Skeletal muscle satellite cell (primary cell): ENCODE data around the gene RBBP7.
A peak's percentile ranks its signal among the peaks of the same experiment; 100 is the strongest.

Source experiments
- H3K27me3 ChIP-seq: 2 replicates; pipeline ENCODE4 v1.7.0; 2013; ENCODE audit warnings: low read length; ENCODE audit not compliant: control insufficient read depth, insufficient read depth
- H3K36me3 ChIP-seq: 2 replicates; pipeline ENCODE4 v1.7.0; 2013; ENCODE audit warnings: mild to moderate bottlenecking, control low read depth, low read length; ENCODE audit not compliant: insufficient read depth
- H3K4me1 ChIP-seq: 2 replicates; pipeline ENCODE4 v1.7.0; 2013; ENCODE audit warnings: low read length; ENCODE audit not compliant: control insufficient read depth, insufficient read depth
- H3K4me2 ChIP-seq: 2 replicates; pipeline ENCODE4 v1.7.0; 2013; ENCODE audit warnings: mild to moderate bottlenecking, low read length
- H3K4me3 ChIP-seq: 2 replicates; pipeline ENCODE4 v1.7.0; 2013; ENCODE audit warnings: low read length
- H3K9ac ChIP-seq: 2 replicates; pipeline ENCODE4 v1.7.0; 2013; ENCODE audit warnings: mild to moderate bottlenecking, low read depth, low read length, moderate library complexity
- H3K9me3 ChIP-seq: replicated peaks from 2 replicates; pipeline ENCODE4 v1.7.0; 2013; ENCODE audit warnings: mild to moderate bottlenecking, control low read depth, low read length

RBBP7 gene

DNA sequence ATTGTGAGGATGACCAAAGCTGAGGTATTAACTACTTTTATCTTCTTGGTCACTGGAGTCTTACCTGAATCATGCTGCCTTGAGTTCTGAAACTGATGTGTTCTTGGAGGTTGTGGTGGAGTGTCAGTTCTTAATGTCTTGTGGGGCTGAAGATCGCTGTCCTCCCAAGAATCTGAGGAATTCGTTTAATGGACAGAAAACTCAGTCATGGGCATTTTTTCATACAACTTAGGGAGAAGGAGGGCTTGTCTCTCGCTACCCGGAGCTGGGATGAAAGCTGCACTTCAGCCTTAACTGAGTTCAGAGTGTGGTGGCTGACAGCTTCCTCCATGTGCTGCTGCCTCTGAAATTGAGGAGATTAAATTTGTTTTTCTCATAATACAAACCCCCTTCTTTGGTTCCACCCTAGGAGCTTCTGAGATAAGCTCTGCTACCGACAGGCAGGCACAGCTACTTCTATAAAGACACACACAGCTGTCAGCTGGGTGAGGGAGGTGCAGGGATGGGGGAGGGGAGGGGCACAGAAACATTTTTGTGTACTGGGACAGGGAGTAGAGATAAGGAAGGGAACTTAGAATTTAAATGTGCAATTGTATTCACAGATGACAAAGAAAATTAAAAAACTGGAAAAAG, 30.8 kb downstream of the RBBP7 start:
- Histone ChIP-seq H3K4me3 (peak overlapping the region; percentile 5), H3K4me2 (no peak overlapping the region), H3K9me3 (no peaks in the 10 kb centered on the region), H3K27me3 (no peaks in the 10 kb centered on the region), H3K36me3 (peaks cover 61% of the 10 kb centered on the region), H3K9ac (no peak overlapping the region), H3K4me1 (peaks cover 42% of the 10 kb centered on the region)

DNA sequence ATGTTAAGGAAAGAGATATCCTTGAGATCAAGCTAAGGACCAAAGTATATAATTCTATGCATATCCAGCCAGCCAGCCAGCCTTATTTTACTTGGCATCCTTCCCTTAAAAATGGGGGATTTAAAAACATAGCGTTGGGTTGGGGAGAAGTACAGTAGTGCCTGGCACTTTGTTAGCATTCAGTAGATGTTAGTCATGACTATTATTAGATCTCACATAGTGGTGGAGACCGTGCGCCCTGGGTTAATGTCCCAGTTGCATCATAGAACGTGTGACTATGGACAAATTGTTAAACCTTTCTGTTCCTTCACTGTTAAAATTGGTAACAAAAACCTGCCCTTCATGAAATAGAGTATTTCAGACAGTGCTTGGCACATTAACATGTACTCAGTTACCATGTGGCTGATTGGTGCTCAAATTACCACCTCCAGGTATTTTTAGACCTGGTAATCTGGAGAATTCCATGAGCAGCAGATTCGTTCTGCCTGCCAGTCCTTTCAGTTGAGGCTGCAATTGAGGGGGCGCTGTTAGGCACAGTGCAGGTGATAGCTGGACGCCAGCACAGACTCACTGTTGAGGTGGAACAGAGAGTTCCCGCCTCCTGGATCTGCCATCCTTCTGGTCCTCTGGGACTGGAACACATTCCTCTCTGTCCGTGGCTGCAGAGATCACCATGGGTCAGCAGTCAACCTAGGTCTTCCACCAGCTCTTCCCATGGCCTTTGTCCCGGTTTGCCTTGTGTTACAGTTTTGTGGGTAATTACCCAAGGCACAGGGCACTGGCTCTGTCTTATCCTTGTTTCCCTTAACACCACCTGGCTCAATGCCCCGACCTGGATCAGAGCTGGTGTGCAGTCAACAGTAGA, 31.7 kb downstream of the RBBP7 start:
- Histone ChIP-seq H3K4me3 (peak overlapping the region; percentile 5), H3K4me1 (peaks cover 38% of the 10 kb centered on the region), H3K27me3 (no peaks in the 10 kb centered on the region), H3K36me3 (peaks cover 65% of the 10 kb centered on the region), H3K9me3 (no peaks in the 10 kb centered on the region), H3K9ac (peak overlapping the region; percentile 14), H3K4me2 (peak overlapping the region; percentile 53)

DNA sequence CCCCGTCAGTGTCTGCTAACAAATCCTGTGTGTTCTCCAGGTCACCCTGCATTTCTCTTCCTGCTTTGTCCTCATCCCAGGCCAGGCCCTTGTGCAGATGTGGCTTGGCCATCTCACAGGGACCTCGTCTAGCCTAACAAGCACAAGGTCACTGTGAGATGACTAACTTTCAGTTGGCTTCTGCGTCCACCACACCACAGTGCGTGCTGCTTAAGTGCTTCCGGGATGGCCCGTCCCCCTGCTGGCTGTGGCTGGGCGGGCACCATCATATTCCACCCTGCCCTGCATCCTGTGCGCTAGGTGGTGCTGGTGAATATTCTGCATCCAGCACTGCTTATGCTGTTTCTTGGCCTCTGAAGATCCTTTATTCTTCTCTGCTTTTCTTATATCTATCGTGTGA, 33.8 kb downstream of the RBBP7 start:
- Histone ChIP-seq H3K36me3 (peaks cover 60% of the 10 kb centered on the region), H3K4me1 (peaks cover 29% of the 10 kb centered on the region), H3K27me3 (no peaks in the 10 kb centered on the region), H3K4me2 (no peak overlapping the region), H3K9me3 (no peaks in the 10 kb centered on the region), H3K4me3 (no peak overlapping the region), H3K9ac (no peak overlapping the region)

DNA sequence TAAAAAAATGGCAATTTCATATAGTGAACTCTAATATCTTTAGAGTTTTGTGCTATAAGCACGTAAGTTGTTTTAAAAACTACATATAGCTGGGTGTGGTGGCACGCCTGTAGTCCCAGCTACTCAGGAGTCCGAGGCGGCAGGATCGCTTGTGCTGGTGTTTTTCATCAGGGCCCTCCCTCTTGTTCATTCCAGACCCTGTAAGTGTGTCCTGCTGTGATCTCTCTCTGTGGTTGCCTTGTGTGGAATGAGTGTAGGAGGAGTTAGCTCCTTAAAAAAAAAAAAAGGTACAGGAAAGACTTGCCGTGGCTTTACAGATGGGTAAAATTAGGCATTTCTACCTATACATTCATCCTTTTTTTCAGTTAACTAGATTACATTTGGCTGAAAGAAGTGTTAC, 35.4 kb downstream of the RBBP7 start:
- peaks cover 58% of the 10 kb centered on the region for H3K36me3 ChIP-seq

DNA sequence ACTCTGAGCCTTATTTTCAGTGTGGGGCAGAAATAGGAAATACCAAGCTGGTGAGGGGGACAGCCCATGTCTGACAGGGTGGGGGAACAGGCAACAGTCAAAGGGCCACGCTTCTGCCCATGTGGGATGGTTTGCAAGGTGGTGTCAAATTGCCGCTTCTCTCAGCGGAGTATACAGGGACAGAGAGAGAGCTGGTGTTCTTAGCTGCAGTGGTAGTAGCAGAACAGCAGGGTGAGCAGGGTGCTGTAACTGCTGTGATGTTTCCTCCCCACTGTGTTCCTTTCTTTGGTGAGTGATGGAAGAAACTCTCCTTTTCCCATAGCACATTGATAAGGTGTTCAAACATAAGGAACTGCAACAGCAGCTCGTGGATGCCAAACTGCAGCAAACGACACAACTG, 37.9 kb downstream of the RBBP7 start:
- no peak overlapping the region for H3K4me2 ChIP-seq
- H3K36me3 ChIP-seq: peaks cover 49% of the 10 kb centered on the region
- no peaks in the 10 kb centered on the region for H3K9me3 ChIP-seq
- H3K4me1 ChIP-seq: peaks cover 13% of the 10 kb centered on the region
- H3K27me3 ChIP-seq: no peaks in the 10 kb centered on the region
- no peak overlapping the region for H3K9ac ChIP-seq
- H3K4me3 ChIP-seq: no peak overlapping the region

More for the DNA sequence above, 35.4 kb downstream of the RBBP7 start:
- Histone ChIP-seq H3K9ac (no peak overlapping the region), H3K9me3 (no peaks in the 10 kb centered on the region), H3K4me3 (no peak overlapping the region), H3K4me1 (peaks cover 25% of the 10 kb centered on the region), H3K27me3 (no peaks in the 10 kb centered on the region), H3K4me2 (no peak overlapping the region)

GRCh38 chrX:16828124-16828908, 41.8 kb downstream of the RBBP7 start:
- H3K36me3 ChIP-seq: peaks cover 20% of the 10 kb centered on the region
- H3K4me2 ChIP-seq: no peak overlapping the region
- no peak overlapping the region for H3K4me3 ChIP-seq
- H3K27me3 ChIP-seq: no peaks in the 10 kb centered on the region
- peaks cover 21% of the 10 kb centered on the region for H3K4me1 ChIP-seq
- H3K9me3 ChIP-seq: no peaks in the 10 kb centered on the region
- H3K9ac ChIP-seq: no peak overlapping the region

DNA sequence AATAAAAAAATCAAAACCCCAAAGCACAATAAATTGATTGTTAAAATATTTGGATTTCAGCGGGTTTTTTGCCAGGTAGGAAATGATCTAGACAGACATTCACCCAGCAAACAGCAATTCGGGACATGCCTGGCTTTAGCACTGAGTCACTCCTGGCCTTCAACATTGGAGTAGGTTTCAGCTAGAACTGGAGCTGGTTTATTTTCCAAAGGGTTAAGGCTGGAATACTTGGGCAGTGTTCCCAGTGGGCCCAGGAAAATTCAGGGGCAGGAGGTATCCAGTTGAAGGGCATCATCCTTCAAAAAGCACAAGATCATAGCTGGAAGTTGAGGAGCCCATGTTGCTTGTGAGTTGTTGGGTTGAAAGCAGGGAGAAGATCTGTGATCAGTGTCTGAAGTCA, 42.9 kb downstream of the RBBP7 start:
- H3K9ac ChIP-seq: no peak overlapping the region

GRCh38 chrX:16826207-16826606, 44.0 kb downstream of the RBBP7 start:
- H3K9me3 ChIP-seq: no peaks in the 10 kb centered on the region
- no peak overlapping the region for H3K9ac ChIP-seq

More for the DNA sequence above, 42.9 kb downstream of the RBBP7 start:
- H3K4me1 ChIP-seq: peaks cover 32% of the 10 kb centered on the region
- H3K9me3 ChIP-seq: no peaks in the 10 kb centered on the region
- H3K4me3 ChIP-seq: no peak overlapping the region
- H3K4me2 ChIP-seq: no peak overlapping the region
- H3K27me3 ChIP-seq: no peaks in the 10 kb centered on the region
- peaks cover 14% of the 10 kb centered on the region for H3K36me3 ChIP-seq

DNA sequence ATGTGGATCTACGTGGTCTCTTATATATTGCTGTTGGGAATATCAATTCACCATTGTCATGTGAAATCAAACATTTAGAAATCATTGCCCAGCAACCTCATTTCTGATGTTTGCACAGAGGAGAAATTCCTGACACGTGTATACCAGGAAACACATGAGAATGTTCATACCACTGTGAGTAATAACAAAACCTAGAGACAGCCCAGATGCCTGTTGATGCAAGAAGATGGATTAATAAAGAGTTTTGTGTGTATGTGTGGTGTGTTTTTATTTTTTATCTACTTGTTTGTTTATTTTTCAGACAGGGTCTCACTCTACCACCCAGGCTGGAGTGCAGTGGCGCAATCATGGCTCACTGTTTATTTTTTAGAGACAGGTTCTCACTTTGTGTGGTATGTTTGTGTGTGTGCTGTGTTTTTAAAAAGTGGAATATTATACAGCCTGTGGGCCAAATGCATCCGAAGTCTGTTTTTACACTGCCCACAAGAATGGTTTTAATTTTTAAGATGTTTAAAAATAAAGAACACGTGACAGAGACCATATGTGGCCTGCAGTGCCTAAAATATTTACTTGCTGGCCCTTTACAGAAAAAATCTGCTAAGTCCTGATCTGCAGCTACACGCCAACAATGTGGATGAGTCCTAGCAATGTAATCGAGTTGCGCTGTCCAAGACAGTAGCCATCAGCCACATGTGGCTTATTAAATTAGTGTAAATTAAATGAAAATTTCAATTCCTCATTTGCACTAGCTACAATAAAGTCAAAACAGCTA, 44.7 kb downstream of the RBBP7 start:
- Histone ChIP-seq H3K36me3 (peaks cover 11% of the 10 kb centered on the region), H3K4me3 (no peak overlapping the region), H3K9ac (no peak overlapping the region), H3K9me3 (no peaks in the 10 kb centered on the region), H3K27me3 (no peaks in the 10 kb centered on the region), H3K4me2 (no peak overlapping the region), H3K4me1 (peaks cover 34% of the 10 kb centered on the region)

More at GRCh38 chrX:16826207-16826606, 44.0 kb downstream of the RBBP7 start:
- Histone ChIP-seq H3K27me3 (no peaks in the 10 kb centered on the region), H3K4me3 (no peak overlapping the region), H3K4me2 (no peak overlapping the region), H3K36me3 (peaks cover 10% of the 10 kb centered on the region), H3K4me1 (peaks cover 34% of the 10 kb centered on the region)

- H3K4me3 ChIP-seq: peak overlapping the region; percentile 11
- peak overlapping the region; percentile 37 for H3K4me2 ChIP-seq
- peaks cover 25% of the 10 kb centered on the region for H3K4me1 ChIP-seq
- H3K9me3 ChIP-seq: no peaks in the 10 kb centered on the region
- H3K36me3 ChIP-seq: peaks cover 11% of the 10 kb centered on the region
- H3K27me3 ChIP-seq: no peaks in the 10 kb centered on the region
- H3K9ac ChIP-seq: peak overlapping the region; percentile 46
These were observed 47.4 kb downstream of the RBBP7 start for GRCh38 chrX:16822723-16823122.

- H3K36me3 ChIP-seq: peaks cover 11% of the 10 kb centered on the region
These were observed 50.5 kb downstream of the RBBP7 start for GRCh38 chrX:16819634-16820033.

More at GRCh38 chrX:16819634-16820033, 50.5 kb downstream of the RBBP7 start:
- no peak overlapping the region for H3K4me3 ChIP-seq
- H3K9ac ChIP-seq: no peak overlapping the region
- peaks cover 15% of the 10 kb centered on the region for H3K4me1 ChIP-seq
- H3K4me2 ChIP-seq: no peak overlapping the region
- H3K27me3 ChIP-seq: no peaks in the 10 kb centered on the region
- no peaks in the 10 kb centered on the region for H3K9me3 ChIP-seq
